NOMO-1 (cell line): ENCODE measurements around the gene UBE2D2.
A peak's percentile ranks its signal among the peaks of the same experiment; 100 is the strongest.

ENCODE experiments used
- DNase-seq, 2 experiments: peaks; one replicate each; lab custom pipeline; 2025; ENCODE audit not compliant: unreplicated experiment in 2 of 2; lab: John Stamatoyannopoulos, UW

The UBE2D2 gene

GRCh38 chr5:139658928-139659667, 98.0 kb downstream of the UBE2D2 start:
- DNase-seq = no peak

GRCh38 chr5:139659695-139660101, 98.6 kb downstream of the UBE2D2 start:
- no peak for DNase-seq

GRCh38 chr5:139660105-139660922, 99.2 kb downstream of the UBE2D2 start:
- no peak for DNase-seq

GRCh38 chr5:139660923-139661814, 100.0 kb downstream of the UBE2D2 start:
- peak; percentile 87 to 94 for DNase-seq

GRCh38 chr5:139662617-139663016, 101.5 kb downstream of the UBE2D2 start:
- DNase-seq = no peak

GRCh38 chr5:139663207-139664085, 102.3 kb downstream of the UBE2D2 start:
- DNase-seq = no peak

- DNase-seq = peak; percentile 66 to 85
Measured at GRCh38 chr5:139664086-139664693, 103.1 kb downstream of the UBE2D2 start.

- DNase-seq = no peak
Measured at GRCh38 chr5:139664727-139665351, 103.7 kb downstream of the UBE2D2 start.

GRCh38 chr5:139665626-139666025, 104.5 kb downstream of the UBE2D2 start:
- DNase-seq = no peak

- DNase-seq = no peak
Measured at GRCh38 chr5:139666551-139666950, 105.4 kb downstream of the UBE2D2 start.

GRCh38 chr5:139667001-139667729, 106.0 kb downstream of the UBE2D2 start:
- no peak for DNase-seq

- no peak for DNase-seq
Measured at GRCh38 chr5:139667730-139668063, 106.6 kb downstream of the UBE2D2 start.

- peak; percentile 24 to 40 for DNase-seq
Measured at GRCh38 chr5:139668064-139668880, 107.1 kb downstream of the UBE2D2 start.

GRCh38 chr5:139668924-139669661, 108.0 kb downstream of the UBE2D2 start:
- DNase-seq = no peak

GRCh38 chr5:139669662-139670368, 108.7 kb downstream of the UBE2D2 start:
- DNase-seq = no peak

- peak in 1 of 2 experiments; percentile 19 for DNase-seq
Measured at GRCh38 chr5:139670369-139671095, 109.4 kb downstream of the UBE2D2 start.
